ENCODE results near the gene HS1BP3. TPM values are rescaled to one million over a fixed set of nuclear protein-coding genes. Genes with fewer than 3 reads are reported as not detected.

HS1BP3 gene
- total RNA-seq, 1 donor from 2014 or later = 23.8 TPM

- TF ChIP-seq, protein P1, sequence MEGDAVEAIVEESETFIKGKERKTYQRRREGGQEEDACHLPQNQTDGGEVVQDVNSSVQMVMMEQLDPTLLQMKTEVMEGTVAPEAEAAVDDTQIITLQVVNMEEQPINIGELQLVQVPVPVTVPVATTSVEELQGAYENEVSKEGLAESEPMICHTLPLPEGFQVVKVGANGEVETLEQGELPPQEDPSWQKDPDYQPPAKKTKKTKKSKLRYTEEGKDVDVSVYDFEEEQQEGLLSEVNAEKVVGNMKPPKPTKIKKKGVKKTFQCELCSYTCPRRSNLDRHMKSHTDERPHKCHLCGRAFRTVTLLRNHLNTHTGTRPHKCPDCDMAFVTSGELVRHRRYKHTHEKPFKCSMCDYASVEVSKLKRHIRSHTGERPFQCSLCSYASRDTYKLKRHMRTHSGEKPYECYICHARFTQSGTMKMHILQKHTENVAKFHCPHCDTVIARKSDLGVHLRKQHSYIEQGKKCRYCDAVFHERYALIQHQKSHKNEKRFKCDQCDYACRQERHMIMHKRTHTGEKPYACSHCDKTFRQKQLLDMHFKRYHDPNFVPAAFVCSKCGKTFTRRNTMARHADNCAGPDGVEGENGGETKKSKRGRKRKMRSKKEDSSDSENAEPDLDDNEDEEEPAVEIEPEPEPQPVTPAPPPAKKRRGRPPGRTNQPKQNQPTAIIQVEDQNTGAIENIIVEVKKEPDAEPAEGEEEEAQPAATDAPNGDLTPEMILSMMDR (IDR thresholded peaks at IDR 0.05; ENCODE audit: partially characterized antibody, unreplicated experiment) = no peak
- peak; percentile 7 for DNase-seq
- H3K9me3 Mint-ChIP-seq (ENCODE audit: unreplicated experiment) = peaks cover 11% of the 10 kb centered on the region
- H3K4me3 Mint-ChIP-seq (ENCODE audit: unreplicated experiment) = no peak overlapping the region
- H3K4me1 Mint-ChIP-seq (ENCODE audit: low read depth, unreplicated experiment) = peaks cover 34% of the 10 kb centered on the region
- peaks cover 15% of the 10 kb centered on the region for H3K27me3 Mint-ChIP-seq (ENCODE audit: unreplicated experiment)
- peak overlapping the region; percentile 38 for H3K27ac Mint-ChIP-seq (ENCODE audit: unreplicated experiment)
- peaks cover 2% of the 10 kb centered on the region for H3K36me3 Mint-ChIP-seq (ENCODE audit: unreplicated experiment)
These were observed 25.2 kb downstream of the HS1BP3 start for GRCh38 chr2:20625491-20626391.

GRCh38 chr2:20624884-20625485 lies 25.9 kb downstream of the HS1BP3 start:
- TF ChIP-seq, protein P1 (IDR thresholded peaks at IDR 0.05; ENCODE audit: partially characterized antibody, unreplicated experiment) = no peak
- H3K27me3 Mint-ChIP-seq (ENCODE audit: unreplicated experiment) = peaks cover 17% of the 10 kb centered on the region
- peaks cover 34% of the 10 kb centered on the region for H3K4me1 Mint-ChIP-seq (ENCODE audit: low read depth, unreplicated experiment)
- DNase-seq = peak; percentile 10
- peaks cover 16% of the 10 kb centered on the region for H3K9me3 Mint-ChIP-seq (ENCODE audit: unreplicated experiment)
- no peak overlapping the region for H3K27ac Mint-ChIP-seq (ENCODE audit: unreplicated experiment)
- peaks cover 8% of the 10 kb centered on the region for H3K36me3 Mint-ChIP-seq (ENCODE audit: unreplicated experiment)
- H3K4me3 Mint-ChIP-seq (ENCODE audit: unreplicated experiment) = no peak overlapping the region

GRCh38 chr2:20624156-20624883 lies 26.6 kb downstream of the HS1BP3 start:
- peak; percentile 6 for DNase-seq
- peaks cover 28% of the 10 kb centered on the region for H3K4me1 Mint-ChIP-seq (ENCODE audit: low read depth, unreplicated experiment)
- H3K9me3 Mint-ChIP-seq (ENCODE audit: unreplicated experiment) = peaks cover 18% of the 10 kb centered on the region
- H3K27ac Mint-ChIP-seq (ENCODE audit: unreplicated experiment) = no peak overlapping the region
- H3K36me3 Mint-ChIP-seq (ENCODE audit: unreplicated experiment) = peaks cover 8% of the 10 kb centered on the region
- TF ChIP-seq, protein P1 (IDR thresholded peaks at IDR 0.05; ENCODE audit: partially characterized antibody, unreplicated experiment) = no peak
- peaks cover 17% of the 10 kb centered on the region for H3K27me3 Mint-ChIP-seq (ENCODE audit: unreplicated experiment)
- H3K4me3 Mint-ChIP-seq (ENCODE audit: unreplicated experiment) = no peak overlapping the region

GRCh38 chr2:20623741-20624155 lies 27.1 kb downstream of the HS1BP3 start:
- Mint-ChIP-seq H3K4me1 (ENCODE audit: low read depth, unreplicated experiment) (peaks cover 27% of the 10 kb centered on the region), H3K4me3 (ENCODE audit: unreplicated experiment) (peak overlapping the region; percentile 25), H3K36me3 (ENCODE audit: unreplicated experiment) (peaks cover 8% of the 10 kb centered on the region), H3K27ac (ENCODE audit: unreplicated experiment) (no peak overlapping the region), H3K9me3 (ENCODE audit: unreplicated experiment) (peaks cover 17% of the 10 kb centered on the region), H3K27me3 (ENCODE audit: unreplicated experiment) (peaks cover 17% of the 10 kb centered on the region)
- TF ChIP-seq, protein P1 (IDR thresholded peaks at IDR 0.05; ENCODE audit: partially characterized antibody, unreplicated experiment) = no peak
- peak; percentile 40 for DNase-seq

Measured in glutamatergic neuron (in vitro differentiated cells).